NCI-H128 (cell line): ENCODE results near the gene ADARB2.
"Not testable (repeated sequence)": the region's sequence is repeated elsewhere in the genome, so short reads cannot be mapped to it uniquely, and the experiment has no call there.

Experiments
- DNase-seq: peaks from one replicate; lab custom pipeline; 2025; ENCODE audit not compliant: unreplicated experiment; lab: John Stamatoyannopoulos, UW

The ADARB2 gene

DNA sequence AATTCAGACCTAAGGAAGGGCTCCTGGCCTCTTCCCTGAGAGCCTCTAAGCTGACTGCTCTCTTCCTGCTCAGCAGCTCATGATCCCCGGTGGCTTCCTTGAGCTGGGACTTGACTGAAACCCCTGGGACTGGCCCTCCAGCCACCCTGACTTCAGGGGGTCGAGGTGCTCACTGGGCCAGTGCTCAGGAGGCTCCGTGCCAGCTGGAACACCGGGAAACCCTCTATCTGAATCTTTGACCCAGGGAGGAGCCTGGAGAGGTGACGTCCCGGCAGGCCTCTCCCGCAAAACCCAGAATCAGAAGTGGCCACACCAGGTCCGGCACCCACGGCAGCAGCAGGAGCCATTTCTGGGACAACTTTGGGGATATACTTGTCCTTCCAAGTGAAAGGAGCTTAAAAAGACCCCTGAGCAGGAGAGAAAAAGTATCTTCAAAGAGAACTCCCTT, 570.5 kb downstream of the ADARB2 start:
- no peak for DNase-seq

DNA sequence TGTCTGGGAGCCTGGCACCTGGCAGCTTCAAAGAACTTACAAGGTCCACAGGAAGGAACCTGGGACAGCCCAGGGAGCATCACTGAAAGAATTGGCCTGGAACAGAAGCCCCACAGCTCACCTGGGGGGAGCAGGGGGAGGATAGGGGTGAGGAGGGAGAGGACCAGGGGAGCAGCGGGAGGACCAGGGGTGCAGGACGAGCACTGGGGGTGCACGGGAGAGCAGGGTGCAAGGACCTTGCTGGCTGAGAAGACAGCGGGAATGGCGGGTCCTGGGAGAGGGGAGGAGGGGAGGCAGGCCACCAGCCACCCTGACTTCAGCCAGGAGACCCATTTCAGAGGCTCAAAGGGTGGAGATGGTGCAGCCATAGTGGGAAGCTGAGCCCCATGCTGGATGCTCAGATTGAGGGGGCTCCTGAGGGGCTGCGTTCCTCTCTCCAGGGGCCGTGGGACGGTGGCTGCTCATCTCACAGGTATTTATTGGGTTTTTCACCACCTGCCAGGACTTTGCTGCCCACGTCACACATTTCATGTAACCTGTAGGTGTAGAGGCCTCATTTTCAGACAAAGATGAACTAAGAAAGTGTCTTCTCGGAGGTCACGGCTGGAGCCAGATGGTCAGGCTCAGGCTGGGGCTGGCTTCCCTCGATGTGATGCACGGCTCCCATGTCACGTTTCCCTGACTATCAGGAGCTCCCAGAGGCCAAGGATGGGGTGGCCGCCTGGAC, 571.1 kb downstream of the ADARB2 start:
- no peak for DNase-seq

DNA sequence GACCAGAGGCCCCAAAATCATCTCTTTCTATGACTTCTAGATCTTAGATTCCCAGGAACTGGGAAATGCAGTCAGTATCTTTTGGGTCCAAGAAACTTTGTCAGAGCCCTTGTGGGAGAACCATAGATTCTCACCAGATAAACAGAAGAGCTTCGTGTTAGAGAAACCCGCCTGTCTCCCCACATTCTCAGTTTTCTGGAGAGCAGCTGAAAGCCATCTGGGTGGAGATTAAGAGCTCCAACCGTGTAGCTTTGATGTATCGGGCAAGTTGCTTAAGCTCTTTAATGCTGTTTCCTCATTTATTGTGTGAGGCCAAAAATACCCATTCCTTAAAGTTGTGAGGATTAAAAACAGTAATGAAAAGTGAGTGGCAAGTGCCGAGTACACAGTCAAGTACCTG, 573.5 kb downstream of the ADARB2 start:
- DNase-seq = no peak

DNA sequence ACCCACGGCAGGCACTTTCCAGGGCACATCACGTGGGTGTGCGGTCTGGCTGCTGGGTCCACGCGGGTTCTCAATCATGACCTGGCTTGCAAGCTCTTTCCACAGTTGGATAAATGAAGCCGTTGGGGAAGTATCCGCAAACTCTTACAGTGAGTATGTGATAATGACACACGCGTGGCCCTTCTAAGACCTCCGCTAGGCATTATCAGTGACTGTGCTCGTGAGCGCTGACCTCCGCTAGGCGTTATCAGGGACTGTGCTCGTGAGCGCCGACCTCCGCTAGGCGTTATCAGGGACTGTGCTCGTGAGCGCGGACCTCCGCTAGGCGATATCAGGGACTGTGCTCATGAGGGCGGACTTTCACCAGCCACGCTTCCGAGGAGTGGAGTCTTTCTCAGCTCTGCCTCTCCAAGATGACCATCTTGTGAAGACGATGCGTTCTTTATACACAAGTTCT, 574.1 kb downstream of the ADARB2 start:
- DNase-seq = no peak

DNA sequence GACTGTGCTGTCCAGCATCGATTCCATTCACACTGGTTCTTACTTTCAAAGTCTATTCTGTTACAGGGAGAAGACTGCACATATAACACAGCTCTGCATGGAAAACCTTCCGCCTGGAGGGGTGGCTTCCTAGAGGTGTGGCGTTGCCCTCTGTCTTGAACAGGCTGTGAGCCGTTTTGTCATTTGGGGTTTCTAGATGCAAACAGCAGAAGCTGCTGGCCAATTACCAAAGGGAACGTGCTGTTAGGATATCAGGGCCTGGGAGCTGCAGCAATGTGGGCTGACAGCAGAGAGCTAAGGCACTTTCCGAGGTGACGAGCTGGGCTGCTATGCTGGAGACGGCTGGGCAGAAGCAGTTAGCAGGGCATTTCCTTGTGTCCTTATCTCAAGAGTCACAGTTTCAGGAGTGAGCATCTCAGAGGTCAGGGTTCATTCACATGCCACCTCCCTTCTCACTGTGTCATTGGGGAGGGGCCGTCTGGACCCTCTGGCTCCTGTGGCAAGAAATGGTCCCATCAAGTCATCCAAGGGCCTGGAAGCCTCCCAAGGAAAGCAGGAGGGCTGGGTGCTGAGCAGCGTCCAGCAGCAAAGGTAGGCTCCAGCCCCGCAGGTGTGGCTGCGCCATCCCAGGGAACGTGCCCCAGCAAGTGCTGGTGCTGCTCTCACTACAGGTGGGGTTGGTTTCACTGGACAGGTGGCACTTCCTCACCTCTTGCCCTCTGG, 574.7 kb downstream of the ADARB2 start:
- DNase-seq = no peak

DNA sequence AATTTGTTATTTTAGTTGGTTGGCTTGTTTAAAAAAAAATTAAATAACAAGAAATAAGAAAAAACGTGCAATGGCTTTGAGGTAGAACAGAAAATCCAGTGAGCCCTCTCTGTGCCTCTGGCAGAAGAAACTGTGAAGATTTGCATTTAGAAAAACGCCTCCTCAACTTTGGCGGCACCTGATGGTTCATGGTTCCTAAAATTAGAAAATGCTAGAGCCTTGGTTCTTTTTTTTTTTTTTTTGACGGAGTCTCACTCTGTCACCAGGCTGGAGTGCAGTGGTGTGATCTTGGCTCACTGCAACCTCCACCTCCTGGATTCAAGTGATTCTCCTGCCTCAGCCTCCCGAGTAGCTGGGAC, 576.0 kb downstream of the ADARB2 start:
- DNase-seq = not testable (repeated sequence)

DNA sequence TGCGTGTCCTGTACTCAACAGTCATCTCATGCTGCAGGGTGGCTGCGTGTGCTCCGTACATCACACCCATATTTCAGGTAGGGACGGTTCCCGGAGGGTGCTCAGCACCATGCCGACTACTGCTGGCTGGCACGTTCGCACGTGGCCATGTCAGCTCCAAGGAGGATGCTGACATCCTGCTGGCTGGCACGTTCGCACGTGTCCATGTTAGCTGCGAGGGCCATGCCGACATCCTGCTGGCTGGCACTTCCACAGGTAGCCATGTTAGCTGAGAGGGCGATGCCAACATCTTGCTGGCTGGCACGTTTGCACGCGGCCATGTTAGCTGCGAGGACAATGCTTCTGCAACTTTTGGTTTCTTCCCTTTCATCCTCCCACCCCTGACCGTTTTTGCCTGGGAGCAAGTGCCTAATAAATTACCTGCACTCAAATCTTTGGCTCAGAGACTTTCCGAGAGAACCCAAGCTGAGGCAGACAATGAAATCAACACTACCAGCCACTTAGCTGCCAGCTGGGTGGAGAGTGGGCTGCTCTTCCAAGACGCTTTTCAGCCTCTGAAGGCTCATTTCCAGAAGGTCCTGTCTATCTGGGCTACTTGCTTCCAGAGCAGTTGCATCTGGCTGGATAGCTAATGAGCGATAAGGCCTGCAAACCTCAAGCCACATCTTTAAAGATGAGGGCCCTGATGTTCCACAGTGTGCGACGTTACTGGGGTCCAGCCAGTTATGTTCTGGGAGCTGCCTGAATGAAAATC, 576.6 kb downstream of the ADARB2 start:
- no peak for DNase-seq

DNA sequence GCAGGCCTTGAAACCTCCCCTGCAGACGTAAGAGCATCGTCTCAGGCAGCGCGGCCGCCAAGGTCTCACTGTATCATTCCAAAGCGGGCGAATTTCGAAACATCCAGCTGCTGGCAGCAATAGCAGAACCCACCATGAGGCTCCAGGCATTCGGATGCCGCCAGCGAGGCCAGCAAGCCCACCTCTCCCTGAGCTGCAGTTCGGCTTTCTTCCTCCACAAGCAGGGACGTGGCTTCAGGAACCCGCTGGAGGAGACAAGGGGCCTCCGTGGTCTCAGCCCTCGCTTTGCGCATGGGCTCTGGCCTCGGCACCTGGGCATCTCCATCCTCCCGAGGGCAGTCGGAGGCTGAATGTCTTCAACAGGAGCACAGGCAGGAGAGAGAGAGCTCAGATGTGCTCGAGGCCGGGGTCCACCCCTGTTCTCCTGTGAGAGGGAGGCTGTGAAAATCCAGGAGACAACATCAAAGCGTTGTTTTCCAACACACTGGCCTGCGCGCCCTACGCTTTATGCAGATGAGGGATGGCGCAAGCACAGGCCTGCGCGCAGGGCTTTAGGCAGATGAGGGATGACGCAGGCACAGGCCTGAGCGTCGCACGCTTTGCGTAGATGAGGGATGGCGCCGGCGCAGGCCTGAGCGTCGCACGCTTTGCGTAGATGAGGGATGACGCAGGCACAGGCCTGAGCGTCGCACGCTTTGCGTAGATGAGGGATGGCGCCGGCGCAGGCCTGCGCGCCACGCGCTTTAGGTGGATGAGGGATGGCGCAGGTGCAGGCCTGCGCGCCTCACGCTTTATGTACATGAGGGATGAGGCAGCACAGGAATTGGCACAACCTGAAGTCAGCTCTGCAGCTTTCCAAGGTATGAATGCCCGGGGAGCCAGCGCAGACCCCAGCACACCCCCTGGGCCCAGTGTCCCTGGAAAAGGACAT, 577.9 kb downstream of the ADARB2 start:
- no peak for DNase-seq

DNA sequence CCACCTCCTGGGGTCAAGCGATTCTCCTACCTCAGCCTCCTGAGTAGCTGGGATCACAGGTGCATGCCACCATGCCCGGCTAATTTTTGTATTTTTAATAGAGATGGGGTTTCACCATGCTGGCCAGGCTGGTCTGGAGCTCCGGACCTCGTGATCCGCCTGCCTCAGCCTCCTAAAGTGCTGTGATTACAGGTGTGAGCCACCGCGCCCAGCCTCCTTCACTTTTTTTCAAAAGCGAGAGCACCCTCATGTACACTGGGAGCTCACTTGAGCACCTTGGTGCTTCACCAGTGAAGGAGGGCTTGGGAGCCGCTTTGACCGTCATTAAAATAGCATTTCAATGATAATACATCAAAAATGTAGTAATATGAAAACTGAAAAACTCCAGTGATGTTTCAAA, 578.8 kb downstream of the ADARB2 start:
- not testable (repeated sequence) for DNase-seq

DNA sequence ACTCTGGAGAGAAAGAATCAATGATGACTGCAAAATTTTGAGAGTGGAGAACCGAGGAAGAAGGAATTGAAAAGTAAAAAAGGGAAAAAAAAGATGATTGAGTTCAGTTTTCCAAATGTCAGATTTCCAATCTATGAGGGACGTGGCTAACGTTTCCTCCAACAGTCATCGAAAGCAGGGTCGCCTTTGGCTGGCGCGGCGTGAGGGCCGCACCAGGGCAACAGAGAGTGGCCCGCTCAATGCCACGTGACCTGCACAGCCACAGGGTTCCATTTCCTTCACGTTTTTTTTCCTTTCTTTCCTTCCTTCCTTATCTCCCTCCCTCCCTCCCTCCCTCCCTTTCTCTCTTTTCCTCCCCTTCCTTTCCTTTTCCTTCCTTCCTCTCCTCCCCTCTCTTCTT, 579.3 kb downstream of the ADARB2 start:
- no peak for DNase-seq

DNA sequence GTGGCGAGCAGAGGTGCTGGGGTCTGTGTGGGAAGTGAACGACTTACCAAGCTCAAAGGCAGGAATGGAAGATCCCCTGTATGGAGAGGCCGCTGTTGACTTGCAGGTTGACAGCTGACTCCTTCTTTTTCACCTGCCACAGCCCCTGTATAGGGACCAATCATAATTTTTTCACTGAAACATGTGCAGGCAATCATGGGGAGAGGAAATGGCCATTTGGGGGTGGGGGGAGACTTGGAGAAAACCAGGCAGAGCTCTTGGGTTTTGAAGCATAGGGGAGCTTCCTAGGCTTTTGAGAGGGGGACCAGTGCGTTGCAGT, 579.8 kb downstream of the ADARB2 start:
- no peak for DNase-seq

DNA sequence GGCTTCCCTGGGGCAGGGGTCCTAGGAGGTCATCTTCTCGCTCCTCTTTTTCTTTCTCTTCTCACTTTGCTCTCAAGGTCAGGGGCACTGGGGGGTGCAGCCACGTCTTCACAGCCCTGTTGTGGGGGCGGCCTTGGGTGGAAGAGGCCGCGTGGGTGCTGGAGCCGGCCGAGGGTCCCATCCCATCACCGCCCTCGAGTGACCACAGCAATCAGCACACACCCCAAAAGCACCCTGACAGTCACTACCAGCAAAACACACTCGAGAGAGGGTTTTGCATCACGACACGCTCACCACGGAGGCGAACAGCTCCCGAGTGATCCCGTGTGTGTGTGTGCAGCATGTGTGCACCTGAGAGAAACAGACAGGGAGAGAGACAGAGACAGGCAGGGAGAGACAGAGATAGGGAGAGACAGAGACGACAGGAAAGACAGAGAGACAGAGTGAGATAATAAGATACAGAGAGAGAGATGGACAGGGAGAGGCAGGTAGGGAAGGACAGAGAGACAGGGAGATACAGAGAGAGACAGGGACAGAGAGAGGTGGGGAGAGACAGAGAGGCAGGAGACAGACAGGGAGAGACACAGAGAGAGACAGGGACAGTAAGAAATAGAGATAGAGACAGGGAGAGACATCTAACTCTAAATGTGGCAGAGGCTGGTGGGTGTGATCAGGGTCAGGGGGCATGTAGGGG, 580.3 kb downstream of the ADARB2 start:
- no peak for DNase-seq

DNA sequence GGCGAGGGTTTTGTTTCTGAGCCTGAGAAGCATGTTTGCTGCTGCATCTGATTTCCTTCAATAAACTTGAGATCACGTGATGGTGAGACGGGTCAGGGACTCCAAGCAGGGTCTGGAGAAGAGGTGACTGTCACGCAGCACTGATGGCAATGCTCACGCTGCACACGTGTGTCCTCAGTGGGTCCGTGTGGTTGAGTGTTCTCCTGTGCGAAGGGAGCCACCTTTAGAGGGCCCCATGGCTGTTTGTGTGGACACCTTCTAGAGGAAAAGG, 580.8 kb downstream of the ADARB2 start:
- DNase-seq = no peak

DNA sequence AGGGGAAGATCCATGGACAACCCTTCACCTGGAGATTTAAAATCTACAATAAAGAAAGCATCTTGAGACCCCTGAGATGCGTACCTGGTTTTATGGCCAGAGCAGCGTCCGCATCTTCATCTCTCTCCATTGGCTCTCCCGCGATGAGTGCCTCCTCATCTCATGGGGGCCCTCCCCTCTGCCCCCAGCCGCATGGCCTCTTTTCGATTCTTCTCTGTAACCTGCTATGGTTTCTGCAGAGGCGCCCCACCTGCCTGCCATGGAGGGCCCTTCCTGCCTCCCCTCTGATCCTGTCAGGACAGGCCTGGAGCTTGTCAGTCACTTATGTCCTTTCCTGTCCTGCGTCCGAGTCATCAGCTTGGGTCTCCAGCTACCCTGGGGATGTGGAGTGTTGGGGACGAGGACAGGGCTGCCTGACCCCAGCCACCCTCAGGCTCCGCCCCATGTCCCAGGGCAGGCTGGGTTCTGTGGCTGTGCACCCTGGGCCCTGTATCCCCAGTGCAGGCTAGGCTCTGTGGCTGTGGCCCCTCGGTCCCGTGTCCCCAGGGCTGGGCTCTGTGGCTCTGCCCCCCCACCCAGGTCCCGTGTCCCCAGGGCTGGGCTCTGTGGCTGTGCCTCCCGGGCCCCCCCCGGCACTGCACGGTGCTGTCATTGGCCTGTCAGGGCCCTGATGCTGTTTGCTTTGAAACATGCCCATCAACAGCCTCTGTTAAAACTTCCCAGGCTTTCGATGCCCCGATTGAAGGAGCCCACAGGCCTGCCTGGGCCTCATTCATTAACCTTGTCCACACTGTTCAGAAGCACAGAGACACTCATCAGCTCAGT, 581.3 kb downstream of the ADARB2 start:
- DNase-seq = no peak

DNA sequence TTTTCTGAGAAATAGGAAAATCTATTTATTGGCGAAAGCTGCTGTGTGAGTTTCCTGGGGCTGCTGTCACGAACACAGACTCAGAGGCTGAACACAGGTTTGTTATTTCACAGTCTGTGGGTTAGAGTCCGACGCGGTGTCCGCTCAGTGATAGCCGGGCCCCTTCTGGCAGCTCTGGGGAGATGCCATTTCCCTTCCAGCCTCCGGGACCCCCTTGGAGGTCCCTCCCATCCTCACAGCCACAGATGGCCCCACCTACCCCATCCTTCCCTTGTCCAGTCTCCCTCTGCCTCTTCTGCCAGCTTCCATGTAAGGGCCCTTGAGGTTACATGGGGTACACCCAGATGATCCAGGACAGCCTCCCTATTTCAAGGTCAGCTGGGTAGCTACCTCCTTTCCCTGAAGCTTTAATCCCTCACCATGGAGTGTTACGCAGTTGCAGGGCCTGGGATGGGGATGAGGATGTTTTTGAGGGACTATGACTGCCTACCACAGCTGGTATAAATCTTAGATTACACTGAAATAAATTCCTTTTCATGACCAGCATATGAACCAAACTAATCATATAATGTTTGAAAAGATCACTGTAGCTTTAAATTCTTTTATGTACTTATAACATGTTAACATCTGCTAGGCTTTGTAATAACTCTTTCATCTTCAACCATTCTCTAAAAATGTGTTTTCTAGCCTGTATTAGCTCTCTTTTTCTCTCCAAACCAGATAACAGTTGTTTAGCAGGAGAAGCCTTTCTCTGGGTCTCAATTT, 582.6 kb downstream of the ADARB2 start:
- no peak for DNase-seq

DNA sequence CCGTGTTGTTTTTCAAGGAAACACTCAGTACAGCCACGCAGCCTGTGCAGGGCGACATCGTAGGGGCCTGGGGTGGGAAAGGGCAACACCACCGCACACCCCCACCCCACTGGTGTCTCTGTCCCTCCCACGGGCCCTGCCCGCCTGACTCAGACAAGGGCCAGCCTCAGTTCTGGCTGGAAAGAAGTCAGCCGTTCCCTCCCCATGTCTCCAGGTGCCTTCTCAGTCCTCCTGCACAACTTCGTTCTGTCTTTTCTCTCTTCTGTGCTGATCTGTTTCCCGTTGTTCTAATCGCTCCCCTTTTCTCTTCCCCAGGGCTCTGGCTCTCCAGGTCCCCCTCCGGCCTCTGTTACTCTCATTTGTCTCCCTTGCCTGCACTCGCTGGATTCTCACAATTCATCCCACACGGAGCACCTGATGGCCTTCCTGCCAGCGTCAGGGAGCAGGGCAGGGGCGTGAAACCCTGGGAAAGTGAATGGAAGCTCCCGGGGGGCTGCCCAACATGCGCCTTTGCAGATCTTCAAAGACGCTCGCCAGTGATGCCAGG, 583.4 kb downstream of the ADARB2 start:
- no peak for DNase-seq

DNA sequence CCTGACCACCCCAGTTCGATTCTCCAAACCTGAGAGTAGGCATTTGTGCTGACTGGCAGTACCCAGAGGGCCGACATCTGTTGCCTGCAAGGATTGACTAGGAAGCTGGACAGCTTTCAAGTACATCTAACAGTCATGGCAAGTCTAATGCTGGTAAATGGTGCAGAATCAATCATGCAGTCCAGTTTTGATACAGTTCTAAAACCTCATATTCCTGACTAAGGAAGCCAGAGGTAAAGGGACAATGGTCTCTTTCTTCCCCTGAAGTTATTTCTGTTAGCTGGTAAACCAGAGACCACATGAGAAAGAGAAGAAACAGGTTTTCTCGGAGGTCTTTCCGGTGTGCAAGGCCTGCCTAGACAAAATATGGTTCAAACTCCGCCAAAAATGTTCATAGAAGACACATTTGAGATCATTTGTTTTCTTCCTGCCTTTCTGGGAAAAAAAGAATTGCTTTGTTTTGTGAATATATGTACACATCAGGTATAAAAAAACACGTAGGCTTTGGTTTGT, 584.0 kb downstream of the ADARB2 start:
- DNase-seq = no peak

DNA sequence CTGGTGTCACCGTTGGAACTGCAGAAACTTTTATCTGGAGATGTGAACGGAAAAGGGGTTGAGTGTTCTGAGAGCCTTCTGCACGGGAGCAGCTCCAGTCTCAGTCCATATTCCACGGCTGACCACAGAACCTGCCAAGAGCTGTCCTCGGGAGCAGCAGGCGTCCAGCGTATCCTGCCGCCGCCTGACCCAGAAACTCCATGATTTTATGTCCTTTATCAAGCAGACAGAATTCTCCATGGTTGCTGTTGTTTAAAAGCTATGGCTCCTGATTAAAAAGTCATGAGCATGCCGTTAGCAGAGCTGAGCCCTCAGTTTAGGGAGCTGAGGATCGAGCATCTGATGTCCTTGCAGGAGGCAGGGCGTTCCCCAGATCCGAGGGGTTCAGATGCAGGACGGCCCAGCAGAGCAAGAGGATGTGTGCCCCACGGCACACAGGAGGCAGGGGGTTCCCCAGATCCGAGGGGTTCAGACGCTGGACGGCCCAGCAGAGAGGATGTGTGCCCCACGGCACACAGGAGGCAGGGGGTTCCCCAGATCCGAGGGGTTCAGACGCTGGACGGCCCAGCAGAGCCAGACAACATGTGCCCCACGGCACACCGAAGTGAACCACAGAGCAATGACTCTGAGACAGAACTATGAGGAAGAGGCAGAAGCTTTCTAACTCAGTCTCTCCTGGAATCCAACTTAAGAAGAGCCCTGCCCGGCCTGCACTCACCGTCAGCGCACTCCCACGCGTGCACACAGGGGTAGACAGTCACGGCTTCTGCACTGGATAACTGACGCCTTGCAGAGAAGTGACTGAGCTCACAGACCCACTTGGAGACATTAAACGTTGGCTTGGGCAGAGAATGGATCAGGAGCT, 584.7 kb downstream of the ADARB2 start:
- DNase-seq = no peak
